ENCODE data around the gene SHOC2. TPM values are rescaled to one million over a fixed set of nuclear protein-coding genes. Genes with fewer than 3 reads are reported as not detected.

The SHOC2 gene
- total and polyA plus RNA-seq, 9 of the 15 experiments (the other 6 are each of a cell fraction or from before 2014, with no cell fraction given), result 9.2 to 17.5 (median 14.9) TPM

- no peaks in the 10 kb centered on the region for H4K20me1 ChIP-seq (replicated peaks; ENCODE audit: control insufficient read depth, insufficient read depth, low read length)
- ChIA-PET POLR2A (no interaction called here), CTCF (ENCODE audit: low intra/inter-chr PET ratio) (no interaction called here)
- H3K9me3 ChIP-seq (replicated peaks; ENCODE audit: control insufficient read depth, insufficient read depth, low read depth, low read length), result no peaks in the 10 kb centered on the region
- no peak overlapping the region for H3K9ac ChIP-seq (ENCODE audit: insufficient read depth in 1 of 2, low read depth in 2 of 2, low read length in 2 of 2)
- no peak for FAIRE-seq
- peaks cover 23% of the 10 kb centered on the region; the same call in 2 of the 3 replicates for H3K36me3 ChIP-seq (ENCODE audit: control insufficient read depth, insufficient read depth, low read length)
- H3K4me3 ChIP-seq, result no peak overlapping the region
- H3K4me2 ChIP-seq (ENCODE audit: insufficient read depth, low read length), result no peak overlapping the region
- DNase-seq (ENCODE audit: extremely low read depth in 1 of 4, low spot score in 3 of 4), result no peak
- H3K9me1 ChIP-seq (ENCODE audit: control insufficient read depth, insufficient read depth, low read length), result no peaks in the 10 kb centered on the region
- intact Hi-C loops (cut with micrococcal nuclease), result no loop called here
- H3K4me1 ChIP-seq (replicated peaks in 1 of 2; ENCODE audit: control insufficient read depth in 2 of 2, insufficient read depth in 2 of 2, low read length in 2 of 2), result no peaks in the 10 kb centered on the region
- no peaks in the 10 kb centered on the region for H3K79me2 ChIP-seq (ENCODE audit: control insufficient read depth, insufficient read depth, low read length)
- no peaks in the 10 kb centered on the region for H3K27me3 ChIP-seq (ENCODE audit: control insufficient read depth in 2 of 2, insufficient read depth in 2 of 2, low read length in 2 of 2)
- BruUV-seq (replicated peaks), result TSS peak; percentile 30
- H3K27ac ChIP-seq (ENCODE audit: extremely low read depth, low read depth, low read length), result no peak overlapping the region
- no peak for ATAC-seq
- in situ Hi-C loops (cut with MboI), result loop anchor here (10.0 to 25.0 kb wide), 2 partner anchors 94 to 286 kb away; no protein-coding TSS in a partner anchor
- no peak for TF ChIP-seq TBL1XR1 (IDR thresholded peaks at IDR 0.05; ENCODE audit: low read length in 2 of 2)
- no peak for TF ChIP-seq HMG20B (CRISPR knock-in tag; IDR thresholded peaks at IDR 0.05)
- no peak for TF ChIP-seq RBM34 (IDR thresholded peaks at IDR 0.05; ENCODE audit: borderline replicate concordance, insufficient read depth, low read length)
- TF ChIP-seq SAFB (IDR thresholded peaks at IDR 0.05; ENCODE audit: borderline replicate concordance, low read depth, low read length), result no peak
- TF ChIP-seq NCOA2 (IDR thresholded peaks at IDR 0.05; ENCODE audit: partially characterized antibody in 2 of 2), result no peak
- no peak for TF ChIP-seq CXXC5 (CRISPR knock-in tag; IDR thresholded peaks at IDR 0.05)
- no peak overlapping the region for H2AFZ ChIP-seq (ENCODE audit: low read depth, low read length)
Observed at GRCh38 chr10:110898391-110898790, 21.0 kb upstream of the SHOC2 start.

DNA sequence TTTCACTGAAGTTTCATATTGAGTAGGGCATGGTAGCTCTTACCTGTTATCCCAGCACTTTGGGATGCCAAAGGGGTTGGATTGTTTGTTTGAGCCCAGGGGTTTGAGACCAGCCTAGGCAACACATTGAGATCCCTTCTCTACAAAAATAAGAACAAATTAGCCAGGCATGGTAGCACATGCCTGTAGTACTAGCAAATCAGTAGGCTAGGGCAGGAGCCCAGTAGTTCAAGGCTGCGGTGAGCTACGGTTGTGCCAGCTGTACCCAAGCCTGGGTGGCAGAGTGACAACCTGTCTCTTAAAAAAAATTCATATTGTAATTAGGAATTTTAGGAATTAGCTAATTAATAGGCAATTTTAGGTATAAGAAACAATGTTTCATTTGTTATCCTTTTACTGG is 18.4 kb upstream of the SHOC2 start:
- FAIRE-seq, result no peak
- H3K4me1 ChIP-seq (replicated peaks in 1 of 2; ENCODE audit: control insufficient read depth in 2 of 2, insufficient read depth in 2 of 2, low read length in 2 of 2), result no peaks in the 10 kb centered on the region
- H3K4me3 ChIP-seq, result no peak overlapping the region
- POLR2A ChIA-PET, result interaction anchor here (0.9 kb wide), 1 partner anchor 13 kb away, joined by 3 read pairs; no protein-coding TSS in a partner anchor
- TF ChIP-seq POLR2G (IDR thresholded peaks at IDR 0.05; ENCODE audit: low read depth, low read length), result 0 out of 2 replicates have a peak, but pooled peaks have one; percentile 11
- TF ChIP-seq MEIS2 (IDR thresholded peaks at IDR 0.05; ENCODE audit: partially characterized antibody), result no peak
- no peak overlapping the region for H3K27ac ChIP-seq (ENCODE audit: extremely low read depth, low read depth, low read length)
- DNase-seq (ENCODE audit: extremely low read depth in 1 of 4, low spot score in 3 of 4), result no peak
- H4K20me1 ChIP-seq (replicated peaks; ENCODE audit: control insufficient read depth, insufficient read depth, low read length), result no peaks in the 10 kb centered on the region
- 95% methylated on average over 2 of the region's 2 CpGs for WGBS (ENCODE audit: insufficient coverage, low coverage, missing lambda C conversion rate)
- no peak overlapping the region for H3K9ac ChIP-seq (ENCODE audit: insufficient read depth in 1 of 2, low read depth in 2 of 2, low read length in 2 of 2)
- CTCF ChIA-PET (ENCODE audit: low intra/inter-chr PET ratio), result no interaction called here
- ATAC-seq, result no peak
- no peak overlapping the region for H2AFZ ChIP-seq (ENCODE audit: low read depth, low read length)
- intact Hi-C loops (cut with micrococcal nuclease), result no loop called here
- in situ Hi-C loops (cut with MboI), result no loop called here
- BruUV-seq (replicated peaks), result no TSS peak
- H3K4me2 ChIP-seq (ENCODE audit: insufficient read depth, low read length), result no peak overlapping the region
- H3K9me3 ChIP-seq (replicated peaks; ENCODE audit: control insufficient read depth, insufficient read depth, low read depth, low read length), result no peaks in the 10 kb centered on the region
- no peaks in the 10 kb centered on the region for H3K27me3 ChIP-seq (ENCODE audit: control insufficient read depth in 2 of 2, insufficient read depth in 2 of 2, low read length in 2 of 2)
- peaks cover 10% of the 10 kb centered on the region; the same call in 1 of the 3 replicates for H3K36me3 ChIP-seq (ENCODE audit: control insufficient read depth, insufficient read depth, low read length)
- H3K9me1 ChIP-seq (ENCODE audit: control insufficient read depth, insufficient read depth, low read length), result no peaks in the 10 kb centered on the region
- H3K79me2 ChIP-seq (ENCODE audit: control insufficient read depth, insufficient read depth, low read length), result no peaks in the 10 kb centered on the region

All from K562 (cell line).